GM19023 (cell line): ENCODE data around the gene PRRC2A.
"Not testable (repeated sequence)": the region's sequence is repeated elsewhere in the genome, so short reads cannot be mapped to it uniquely, and the experiment has no call there.

Experiments used
- ATAC-seq: cut with Tn5 transposase; IDR thresholded peaks from one replicate; pipeline ENCODE4 v1.9.1; 2021; ENCODE audit warnings: mild to moderate bottlenecking, moderate library complexity; ENCODE audit not compliant: unreplicated experiment

Gene PRRC2A

GRCh38 chr6:31585491-31585890 is 35.0 kb upstream of the PRRC2A start:
- no peak for ATAC-seq

DNA sequence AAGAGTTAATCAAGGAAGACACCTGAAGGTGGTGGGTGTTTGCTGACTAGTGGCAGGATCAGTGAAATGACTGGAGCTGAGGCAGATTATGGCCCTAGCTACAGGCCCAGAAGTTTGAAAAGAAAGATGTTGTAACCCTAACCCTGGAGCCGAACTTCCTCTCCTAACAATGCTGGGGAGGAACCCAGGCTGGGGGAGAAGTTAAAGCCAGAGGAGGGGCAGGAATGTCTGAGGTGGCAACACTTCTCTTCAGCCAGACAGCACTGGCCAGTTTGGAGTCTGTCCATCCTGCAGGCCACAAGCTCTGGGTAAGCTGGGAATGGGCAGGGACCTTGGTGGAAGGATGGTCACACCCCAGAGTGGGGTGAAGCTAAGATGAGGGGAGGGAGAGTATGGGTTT is 34.5 kb upstream of the PRRC2A start, which contains the start of gene LST1:
Gene LST1, plus strand, starts transcription at position 270 of the 400 bp plus-strand sequence. CDS start 1,023 bp downstream, outside the sequence.
- ATAC-seq, result no peak

DNA sequence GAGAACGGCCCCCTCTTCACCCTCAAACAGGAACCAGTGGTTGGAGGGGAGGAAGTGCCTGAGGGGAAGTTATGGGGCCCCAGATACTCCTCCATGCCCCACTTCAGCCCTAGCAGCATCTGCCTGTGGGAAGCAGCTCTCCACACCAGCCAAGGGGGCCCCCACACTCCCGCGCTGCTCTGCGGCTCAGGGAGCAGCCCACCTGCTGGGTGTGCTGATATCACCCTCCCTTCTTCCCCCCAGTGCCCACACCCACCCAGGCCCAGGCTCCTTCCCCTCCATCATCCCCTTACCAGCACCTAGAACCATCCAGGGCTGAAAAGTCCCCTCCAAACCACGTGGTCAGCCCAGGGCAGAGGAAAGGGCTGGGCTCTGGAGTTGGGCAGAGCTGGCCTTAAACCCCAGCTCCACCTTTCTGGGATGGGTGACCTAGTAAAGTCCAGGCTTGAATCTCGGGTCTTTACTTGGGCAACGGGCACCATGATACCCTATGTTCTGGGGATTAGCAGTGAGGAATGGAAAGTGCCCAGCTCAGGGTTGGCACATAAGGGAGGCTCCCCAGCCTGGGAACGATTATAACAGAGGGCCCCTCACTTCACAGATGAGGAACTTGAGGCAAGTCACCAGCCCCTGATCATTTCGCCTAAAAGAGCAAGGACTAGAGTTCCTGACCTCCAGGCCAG is 33.8 kb upstream of the PRRC2A start:
- no peak for ATAC-seq

GRCh38 chr6:31587791-31588777 is 32.4 kb upstream of the PRRC2A start:
- ATAC-seq, result no peak

DNA sequence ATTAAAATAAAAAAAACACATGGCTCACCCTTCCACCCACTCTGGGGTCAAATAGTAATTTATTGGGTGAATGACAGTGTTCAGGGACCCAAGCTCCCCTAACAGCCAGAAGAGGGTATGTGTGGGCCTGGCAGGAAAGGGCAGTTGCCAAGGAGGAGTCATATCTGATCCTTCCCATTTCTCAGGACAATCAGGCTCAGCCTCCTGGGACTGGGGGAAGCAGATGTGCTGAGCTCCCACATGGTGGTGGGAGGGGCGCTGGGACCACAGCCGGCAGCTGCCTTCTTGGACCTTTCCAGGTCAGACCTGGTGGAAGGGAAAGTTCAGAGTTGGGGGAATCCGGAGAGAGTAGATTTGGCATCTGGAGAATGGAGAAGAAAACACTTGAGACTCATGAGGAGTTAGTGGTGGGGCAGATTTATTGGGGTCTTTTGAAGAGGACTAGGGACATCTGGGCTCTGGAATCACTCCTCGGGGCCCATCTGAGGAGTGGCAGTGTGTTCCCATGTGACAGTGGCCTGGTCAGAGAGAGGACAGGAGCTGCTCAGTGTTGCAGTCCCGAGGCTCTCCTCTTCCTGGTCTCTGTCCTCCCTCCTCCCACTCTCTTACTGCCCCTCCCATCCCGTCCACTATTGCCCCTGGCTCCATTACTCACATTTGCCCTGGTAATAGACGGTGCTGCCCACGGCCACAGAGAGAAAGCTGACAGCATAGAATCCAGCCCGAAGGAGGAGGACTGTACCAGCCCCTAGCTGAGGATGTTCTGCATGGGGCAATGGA is 31.5 kb upstream of the PRRC2A start:
- no peak for ATAC-seq

- ATAC-seq, result not testable (repeated sequence)
Measured at GRCh38 chr6:31590691-31591090, 29.8 kb upstream of the PRRC2A start.

- ATAC-seq, result no peak
Measured at GRCh38 chr6:31592396-31592771, 28.1 kb upstream of the PRRC2A start.

DNA sequence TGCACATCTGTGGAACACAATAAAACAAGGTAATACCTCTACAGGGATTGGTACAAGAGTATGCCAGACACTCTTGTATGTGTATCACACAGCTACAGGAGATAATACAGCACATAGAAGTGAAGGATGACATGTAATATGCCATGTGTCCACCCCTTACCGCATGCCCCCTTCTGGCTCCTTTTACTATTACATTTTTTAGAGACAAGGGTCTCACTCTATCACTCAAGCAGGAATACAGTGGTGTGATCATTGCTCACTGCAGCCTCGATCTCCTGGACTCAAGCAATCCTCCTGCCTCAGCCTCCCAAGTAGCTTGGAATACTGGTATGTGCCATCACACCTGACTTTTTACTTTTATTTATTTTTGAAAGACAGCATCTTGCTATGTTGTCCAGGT is 23.5 kb upstream of the PRRC2A start:
- no peak for ATAC-seq

DNA sequence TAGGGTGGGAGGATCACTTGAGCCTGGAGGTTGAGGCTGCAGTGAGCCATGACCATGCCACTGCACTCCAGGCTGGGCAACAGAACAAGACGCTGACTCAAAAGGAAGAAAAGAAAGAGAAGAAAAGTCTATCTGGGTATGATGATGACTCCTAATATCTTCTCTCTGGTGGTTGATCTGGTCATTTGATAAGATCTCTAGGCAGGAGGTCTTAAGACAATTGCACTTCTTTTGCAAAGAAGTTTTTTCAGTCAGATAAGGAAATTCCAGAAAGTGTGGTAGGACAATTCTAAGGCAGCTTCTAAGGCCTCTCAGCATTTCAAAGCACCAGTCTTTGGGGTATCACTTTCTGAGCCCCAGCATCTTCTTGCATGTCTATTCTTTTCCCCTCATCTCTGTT is 13.2 kb upstream of the PRRC2A start:
- no peak for ATAC-seq

- no peak for ATAC-seq
Measured at GRCh38 chr6:31609519-31610406, 10.8 kb upstream of the PRRC2A start.

DNA sequence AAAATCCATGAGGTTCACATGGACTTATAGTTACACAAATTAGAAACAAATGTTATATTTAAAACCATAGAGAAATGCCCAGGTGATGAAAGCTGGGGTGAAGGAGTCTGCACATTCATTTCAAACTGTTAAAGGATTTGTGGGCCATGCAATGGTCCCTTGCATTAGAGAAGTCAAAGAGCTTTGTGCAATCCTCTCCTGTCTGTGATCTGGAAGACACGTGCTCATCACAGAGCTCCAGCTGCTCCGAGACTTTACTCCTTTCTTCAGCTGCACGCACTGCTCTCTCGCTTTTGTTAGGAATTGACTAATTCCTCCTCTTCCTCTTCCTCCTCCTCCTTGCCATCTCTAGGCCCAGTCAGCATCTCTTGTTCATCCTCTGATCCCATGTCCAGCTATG is 9.5 kb upstream of the PRRC2A start:
- no peak for ATAC-seq

DNA sequence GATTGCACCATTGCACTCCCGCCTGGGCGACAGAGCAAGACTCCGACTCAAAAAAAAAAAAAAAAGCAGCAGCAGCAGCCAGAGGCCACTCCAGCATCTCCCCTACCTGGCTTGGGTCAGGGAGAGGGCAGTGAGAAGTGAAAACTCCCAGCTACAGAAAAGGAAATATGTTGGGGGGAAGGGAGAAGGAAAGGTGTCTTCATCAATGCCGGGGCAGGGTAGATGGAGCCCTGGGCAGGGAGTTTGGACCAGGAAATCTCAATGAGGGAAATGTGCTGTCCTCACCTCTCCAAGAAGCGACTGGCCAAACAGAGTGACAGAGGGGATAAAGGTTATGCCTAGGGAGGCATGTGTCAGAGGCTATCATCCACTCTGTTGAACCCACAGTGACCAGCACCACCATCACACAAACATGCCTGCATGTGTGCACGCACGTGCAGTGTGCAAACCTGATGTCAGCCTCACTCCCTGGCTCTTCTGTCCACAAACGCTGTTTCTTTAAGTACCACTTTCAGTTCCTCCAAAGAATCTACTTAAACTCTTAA is 6.4 kb upstream of the PRRC2A start:
- ATAC-seq, result no peak

GRCh38 chr6:31614684-31615578 is 5.6 kb upstream of the PRRC2A start, which contains the start of gene AIF1:
AIF1 (plus strand) TSS chr6:31615234; CDS start chr6:31615330, 96 bp downstream.
- no peak for ATAC-seq

- no peak for ATAC-seq
Measured at GRCh38 chr6:31615748-31616147, 4.8 kb upstream of the PRRC2A start.

- no peak for ATAC-seq
Measured at GRCh38 chr6:31617010-31617409, 3.5 kb upstream of the PRRC2A start.

DNA sequence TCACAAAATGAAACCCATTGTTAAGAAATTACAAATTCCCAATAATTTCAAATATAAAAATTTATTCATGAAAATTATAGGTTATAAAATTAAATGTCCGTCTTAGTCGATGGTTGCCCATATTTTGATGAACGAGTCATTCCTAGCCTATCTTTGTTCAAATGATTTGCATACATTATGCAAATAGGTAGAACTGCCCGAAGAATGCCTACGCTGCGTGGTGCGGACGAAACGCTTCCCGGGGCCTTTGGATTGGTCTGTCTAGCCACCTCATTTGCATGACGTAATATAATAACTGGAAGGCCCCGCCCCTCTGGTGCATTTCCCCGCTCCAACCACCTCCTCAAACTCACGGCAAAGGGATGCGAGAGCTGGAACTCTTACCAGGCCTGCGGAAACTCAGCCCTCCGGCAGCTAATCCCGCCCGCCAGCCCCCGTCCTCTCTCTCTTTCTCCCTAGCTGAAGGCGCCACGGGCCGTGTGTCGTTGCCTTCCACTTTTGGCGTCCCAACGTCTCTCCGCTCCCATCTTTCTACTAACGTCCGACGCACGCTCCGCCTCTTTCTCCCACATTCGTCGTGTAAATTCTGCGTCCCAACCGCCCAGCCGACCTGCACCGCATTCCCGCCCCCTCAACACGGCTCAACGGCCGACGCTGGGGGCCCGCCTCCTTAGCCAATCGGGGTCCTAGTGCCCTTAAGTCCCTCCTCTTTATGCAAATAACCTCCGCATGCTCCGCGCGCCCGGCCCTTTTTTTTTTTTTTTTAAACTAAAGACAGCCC is 520 bp upstream of the PRRC2A start:
- peak; percentile 81 for ATAC-seq

DNA sequence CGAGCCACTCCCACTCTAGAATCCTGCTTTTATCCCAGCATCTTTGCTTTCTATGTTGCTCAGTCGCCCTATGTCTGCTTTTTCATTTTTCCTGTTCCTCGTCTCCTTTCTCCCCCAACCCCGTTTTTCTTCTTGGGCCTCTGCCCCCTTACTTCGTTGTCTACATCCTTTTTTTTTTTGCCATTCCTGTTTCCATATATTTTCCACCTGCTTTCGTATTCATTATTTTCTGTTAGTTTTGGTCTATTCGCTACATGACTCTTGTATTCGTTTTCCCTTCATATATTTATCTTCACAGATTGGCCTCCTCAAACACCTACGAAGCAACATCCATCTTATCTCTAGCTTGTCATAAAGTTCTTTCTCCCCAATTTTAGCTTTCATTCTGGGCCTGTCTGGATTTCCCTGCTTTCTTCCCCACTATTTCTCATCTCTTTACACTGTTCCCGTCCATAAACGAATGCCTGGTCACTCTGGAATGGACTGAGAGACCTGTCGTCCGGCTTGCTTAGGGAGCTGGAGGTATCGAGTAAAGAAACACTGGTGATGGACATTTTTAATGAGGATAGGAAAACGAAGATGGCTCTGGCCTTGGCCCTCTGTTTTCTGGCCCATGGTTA is 915 bp downstream of the PRRC2A start:
- ATAC-seq, result no peak

GRCh38 chr6:31621991-31622390 is 1.5 kb downstream of the PRRC2A start:
- no peak for ATAC-seq
